Measurements from ENCODE around the gene TEX48.

GRCh38 chr9:114722937-114723620 lies 41.1 kb upstream of the TEX48 start:
- TF ChIP-seq HOXA7 (CRISPR knock-in tag; IDR thresholded peaks at IDR 0.05) (no peak), RCOR1 (IDR thresholded peaks at IDR 0.05; ENCODE audit: low read depth, low read length) (no peak), CTCF (IDR thresholded peaks at IDR 0.05) (no peak), CBX8 (IDR thresholded peaks at IDR 0.05) (no peak), CHD2 (IDR thresholded peaks at IDR 0.05; ENCODE audit: low read length, partially characterized antibody) (no peak), ZSCAN20 (CRISPR knock-in tag; IDR thresholded peaks at IDR 0.05) (no peak)
- TF ChIP-seq, protein P1, sequence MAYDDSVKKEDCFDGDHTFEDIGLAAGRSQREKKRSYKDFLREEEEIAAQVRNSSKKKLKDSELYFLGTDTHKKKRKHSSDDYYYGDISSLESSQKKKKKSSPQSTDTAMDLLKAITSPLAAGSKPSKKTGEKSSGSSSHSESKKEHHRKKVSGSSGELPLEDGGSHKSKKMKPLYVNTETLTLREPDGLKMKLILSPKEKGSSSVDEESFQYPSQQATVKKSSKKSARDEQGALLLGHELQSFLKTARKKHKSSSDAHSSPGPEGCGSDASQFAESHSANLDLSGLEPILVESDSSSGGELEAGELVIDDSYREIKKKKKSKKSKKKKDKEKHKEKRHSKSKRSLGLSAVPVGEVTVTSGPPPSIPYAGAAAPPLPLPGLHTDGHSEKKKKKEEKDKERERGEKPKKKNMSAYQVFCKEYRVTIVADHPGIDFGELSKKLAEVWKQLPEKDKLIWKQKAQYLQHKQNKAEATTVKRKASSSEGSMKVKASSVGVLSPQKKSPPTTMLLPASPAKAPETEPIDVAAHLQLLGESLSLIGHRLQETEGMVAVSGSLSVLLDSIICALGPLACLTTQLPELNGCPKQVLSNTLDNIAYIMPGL (CRISPR knock-in tag; IDR thresholded peaks at IDR 0.05; ENCODE audit: borderline replicate concordance): no peak

All from A549 (cell line).